ENCODE data around the gene DMAC2L.

DMAC2L gene

GRCh38 chr14:50366589-50366988 is 54.5 kb downstream of the DMAC2L start:
- no peaks in the 10 kb centered on the region for H3K9me2 ChIP-seq (replicated peaks; ENCODE audit: low read depth, low read length)
- H3K79me2 ChIP-seq (ENCODE audit: insufficient read depth, low read length) = no peaks in the 10 kb centered on the region
- no peaks in the 10 kb centered on the region for H4K20me1 ChIP-seq (ENCODE audit: insufficient read depth, low read length, poor library complexity, severe bottlenecking)
- peaks cover 35% of the 10 kb centered on the region for H3K4me1 ChIP-seq (ENCODE audit: insufficient read depth, low read length, poor library complexity, severe bottlenecking)
- no peak overlapping the region for H2AFZ ChIP-seq (ENCODE audit: low read length)
- no peak overlapping the region for H3K4me2 ChIP-seq (ENCODE audit: low read depth, low read length, poor library complexity, severe bottlenecking)
- no peaks in the 10 kb centered on the region for H3K36me3 ChIP-seq (ENCODE audit: insufficient read depth, low read length)
- H3K27me3 ChIP-seq (ENCODE audit: insufficient read depth, low read length, poor library complexity, severe bottlenecking) = no peaks in the 10 kb centered on the region
- H3K4me3 ChIP-seq (ENCODE audit: low read length, poor library complexity, severe bottlenecking) = no peak overlapping the region
- peaks cover 9% of the 10 kb centered on the region for H3F3A ChIP-seq (ENCODE audit: low read depth)
- no peaks in the 10 kb centered on the region for H3K9me3 ChIP-seq (ENCODE audit: insufficient read depth, low read depth, low read length)
- TF ChIP-seq EZH2phosphoT487 (IDR thresholded peaks at IDR 0.05; ENCODE audit: borderline replicate concordance) (no peak), CTCF (conservative IDR thresholded peaks at IDR 0.05; ENCODE audit: low read length) (no peak)
- H3K9ac ChIP-seq (ENCODE audit: low read depth, low read length, poor library complexity, severe bottlenecking) = no peak overlapping the region

DNA sequence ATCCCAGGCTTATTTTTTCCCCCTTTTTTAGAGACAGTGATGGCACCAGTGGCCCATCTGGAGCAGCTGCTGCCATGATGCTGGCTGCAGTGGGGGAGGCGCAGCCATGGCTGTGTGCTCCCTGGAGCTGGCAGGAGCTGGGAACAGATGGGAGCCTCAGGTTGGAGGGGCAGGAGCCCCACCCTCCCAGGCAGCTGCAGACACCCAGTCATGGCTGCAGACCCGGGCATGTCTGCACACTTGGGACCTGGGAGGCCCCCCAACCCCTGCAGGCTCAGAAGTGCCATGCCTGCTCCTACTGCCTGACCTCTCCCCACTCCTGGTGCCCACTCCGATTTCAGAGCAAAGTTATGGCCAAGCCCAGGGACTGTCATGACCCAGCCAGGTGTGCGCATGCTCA is 59.4 kb downstream of the DMAC2L start:
- no peak overlapping the region for H3K9ac ChIP-seq (ENCODE audit: low read depth, low read length, poor library complexity, severe bottlenecking)
- TF ChIP-seq CTCF (conservative IDR thresholded peaks at IDR 0.05; ENCODE audit: low read length) (no peak), EZH2phosphoT487 (IDR thresholded peaks at IDR 0.05; ENCODE audit: borderline replicate concordance) (no peak)
- H3K4me1 ChIP-seq (ENCODE audit: insufficient read depth, low read length, poor library complexity, severe bottlenecking) = peaks cover 9% of the 10 kb centered on the region
- no peak overlapping the region for H3K4me3 ChIP-seq (ENCODE audit: low read length, poor library complexity, severe bottlenecking)
- no peaks in the 10 kb centered on the region for H3K9me2 ChIP-seq (replicated peaks; ENCODE audit: low read depth, low read length)
- H3K79me2 ChIP-seq (ENCODE audit: insufficient read depth, low read length) = no peaks in the 10 kb centered on the region
- no peaks in the 10 kb centered on the region for H3K36me3 ChIP-seq (ENCODE audit: insufficient read depth, low read length)
- H3K27me3 ChIP-seq (ENCODE audit: insufficient read depth, low read length, poor library complexity, severe bottlenecking) = no peaks in the 10 kb centered on the region
- no peaks in the 10 kb centered on the region for H3F3A ChIP-seq (ENCODE audit: low read depth)
- H2AFZ ChIP-seq (ENCODE audit: low read length) = no peak overlapping the region
- H3K4me2 ChIP-seq (ENCODE audit: low read depth, low read length, poor library complexity, severe bottlenecking) = no peak overlapping the region
- no peaks in the 10 kb centered on the region for H3K9me3 ChIP-seq (ENCODE audit: insufficient read depth, low read depth, low read length)
- no peaks in the 10 kb centered on the region for H4K20me1 ChIP-seq (ENCODE audit: insufficient read depth, low read length, poor library complexity, severe bottlenecking)

DNA sequence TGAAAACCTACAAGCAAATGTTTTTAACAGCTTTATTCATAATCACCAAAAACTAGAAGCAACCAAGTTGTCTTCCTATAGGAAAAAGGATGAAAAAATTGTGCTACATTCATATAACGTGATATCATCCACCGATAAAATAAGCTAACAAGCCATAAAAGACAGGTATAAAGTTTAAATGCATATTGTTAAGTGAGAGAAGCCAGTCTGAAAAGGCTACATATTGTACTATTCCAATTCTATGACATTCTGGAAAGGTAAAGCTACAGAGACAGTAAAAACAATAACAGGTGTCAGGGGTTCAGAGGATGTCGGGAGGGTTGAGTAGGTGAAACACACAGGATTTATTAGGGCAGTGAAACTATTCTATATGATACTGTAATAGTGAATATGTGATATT is 61.8 kb downstream of the DMAC2L start:
- no peak overlapping the region for H2AFZ ChIP-seq (ENCODE audit: low read length)
- H3K9me2 ChIP-seq (replicated peaks; ENCODE audit: low read depth, low read length) = no peaks in the 10 kb centered on the region
- H3K4me1 ChIP-seq (ENCODE audit: insufficient read depth, low read length, poor library complexity, severe bottlenecking) = no peaks in the 10 kb centered on the region
- H3K36me3 ChIP-seq (ENCODE audit: insufficient read depth, low read length) = no peaks in the 10 kb centered on the region
- no peaks in the 10 kb centered on the region for H3F3A ChIP-seq (ENCODE audit: low read depth)
- H3K27me3 ChIP-seq (ENCODE audit: insufficient read depth, low read length, poor library complexity, severe bottlenecking) = no peaks in the 10 kb centered on the region
- TF ChIP-seq EZH2phosphoT487 (IDR thresholded peaks at IDR 0.05; ENCODE audit: borderline replicate concordance) (no peak), CTCF (conservative IDR thresholded peaks at IDR 0.05; ENCODE audit: low read length) (no peak)
- no peak overlapping the region for H3K9ac ChIP-seq (ENCODE audit: low read depth, low read length, poor library complexity, severe bottlenecking)
- H3K79me2 ChIP-seq (ENCODE audit: insufficient read depth, low read length) = no peaks in the 10 kb centered on the region
- H3K4me3 ChIP-seq (ENCODE audit: low read length, poor library complexity, severe bottlenecking) = no peak overlapping the region
- H3K4me2 ChIP-seq (ENCODE audit: low read depth, low read length, poor library complexity, severe bottlenecking) = no peak overlapping the region
- no peaks in the 10 kb centered on the region for H4K20me1 ChIP-seq (ENCODE audit: insufficient read depth, low read length, poor library complexity, severe bottlenecking)
- H3K9me3 ChIP-seq (ENCODE audit: insufficient read depth, low read depth, low read length) = no peaks in the 10 kb centered on the region
